Activated naive CD8-positive, alpha-beta T cell (primary cell): ENCODE data around the gene DENND1A.

Experiments
- H3K27ac Mint-ChIP-seq: one replicate; pipeline ENCODE4 v1.8.0; 2021; ENCODE audit warnings: mixed read lengths
- H3K27me3 Mint-ChIP-seq: one replicate; pipeline ENCODE4 v1.8.0; 2021; ENCODE audit warnings: mixed read lengths
- H3K36me3 Mint-ChIP-seq: one replicate; pipeline ENCODE4 v1.8.0; 2021; ENCODE audit warnings: mixed read lengths
- H3K4me1 Mint-ChIP-seq: one replicate; pipeline ENCODE4 v1.8.0; 2021; ENCODE audit warnings: low read depth, mixed read lengths
- H3K4me3 Mint-ChIP-seq: one replicate; pipeline ENCODE4 v1.8.0; 2021; ENCODE audit warnings: mild to moderate bottlenecking, mixed read lengths
- H3K9me3 Mint-ChIP-seq: one replicate; pipeline ENCODE4 v1.8.0; 2021; ENCODE audit warnings: low read depth, mixed read lengths

Gene DENND1A

GRCh38 chr9:123591283-123591682 is 338.6 kb downstream of the DENND1A start:
- no peak overlapping the region for H3K4me3 Mint-ChIP-seq
- no peak overlapping the region for H3K27ac Mint-ChIP-seq
- H3K27me3 Mint-ChIP-seq, result no peaks in the 10 kb centered on the region
- H3K9me3 Mint-ChIP-seq, result peaks cover 11% of the 10 kb centered on the region
- no peaks in the 10 kb centered on the region for H3K4me1 Mint-ChIP-seq
- H3K36me3 Mint-ChIP-seq, result peaks cover 27% of the 10 kb centered on the region

GRCh38 chr9:123590499-123590898 is 339.4 kb downstream of the DENND1A start:
- Mint-ChIP-seq H3K27me3 (no peaks in the 10 kb centered on the region), H3K27ac (no peak overlapping the region), H3K9me3 (peaks cover 11% of the 10 kb centered on the region), H3K36me3 (peaks cover 27% of the 10 kb centered on the region), H3K4me3 (no peak overlapping the region), H3K4me1 (no peaks in the 10 kb centered on the region)

GRCh38 chr9:123589361-123590239 is 340.3 kb downstream of the DENND1A start:
- Mint-ChIP-seq H3K9me3 (peaks cover 11% of the 10 kb centered on the region), H3K36me3 (peaks cover 30% of the 10 kb centered on the region), H3K27me3 (no peaks in the 10 kb centered on the region), H3K4me3 (no peak overlapping the region), H3K27ac (peak overlapping the region; percentile 34), H3K4me1 (no peaks in the 10 kb centered on the region)

- H3K4me3 Mint-ChIP-seq, result no peak overlapping the region
- H3K27me3 Mint-ChIP-seq, result no peaks in the 10 kb centered on the region
- peaks cover 11% of the 10 kb centered on the region for H3K9me3 Mint-ChIP-seq
- peaks cover 46% of the 10 kb centered on the region for H3K36me3 Mint-ChIP-seq
- H3K4me1 Mint-ChIP-seq, result no peaks in the 10 kb centered on the region
- H3K27ac Mint-ChIP-seq, result no peak overlapping the region
Observed at GRCh38 chr9:123586275-123586674, 343.7 kb downstream of the DENND1A start.

GRCh38 chr9:123584202-123585176 is 345.4 kb downstream of the DENND1A start:
- Mint-ChIP-seq H3K9me3 (peaks cover 10% of the 10 kb centered on the region), H3K36me3 (peaks cover 52% of the 10 kb centered on the region), H3K27ac (no peak overlapping the region), H3K4me3 (no peak overlapping the region), H3K4me1 (no peaks in the 10 kb centered on the region), H3K27me3 (no peaks in the 10 kb centered on the region)

- H3K36me3 Mint-ChIP-seq, result peaks cover 57% of the 10 kb centered on the region
Observed at GRCh38 chr9:123583646-123584045, 346.3 kb downstream of the DENND1A start.

GRCh38 chr9:123571240-123571639 is 358.7 kb downstream of the DENND1A start:
- Mint-ChIP-seq H3K4me3 (no peak overlapping the region), H3K27me3 (no peaks in the 10 kb centered on the region), H3K27ac (no peak overlapping the region), H3K4me1 (no peaks in the 10 kb centered on the region), H3K36me3 (peaks cover 40% of the 10 kb centered on the region), H3K9me3 (peaks cover 4% of the 10 kb centered on the region)

More at GRCh38 chr9:123583646-123584045, 346.3 kb downstream of the DENND1A start:
- H3K4me1 Mint-ChIP-seq, result no peaks in the 10 kb centered on the region
- H3K27ac Mint-ChIP-seq, result no peak overlapping the region
- H3K27me3 Mint-ChIP-seq, result no peaks in the 10 kb centered on the region
- peaks cover 18% of the 10 kb centered on the region for H3K9me3 Mint-ChIP-seq
- no peak overlapping the region for H3K4me3 Mint-ChIP-seq

GRCh38 chr9:123568691-123569688 is 360.9 kb downstream of the DENND1A start:
- H3K27me3 Mint-ChIP-seq, result no peaks in the 10 kb centered on the region

GRCh38 chr9:123567013-123567412 is 362.9 kb downstream of the DENND1A start:
- Mint-ChIP-seq H3K9me3 (no peaks in the 10 kb centered on the region), H3K36me3 (peaks cover 27% of the 10 kb centered on the region), H3K4me1 (peaks cover 9% of the 10 kb centered on the region), H3K4me3 (no peak overlapping the region), H3K27ac (no peak overlapping the region), H3K27me3 (no peaks in the 10 kb centered on the region)

More at GRCh38 chr9:123568691-123569688, 360.9 kb downstream of the DENND1A start:
- no peaks in the 10 kb centered on the region for H3K4me1 Mint-ChIP-seq
- no peaks in the 10 kb centered on the region for H3K9me3 Mint-ChIP-seq
- no peak overlapping the region for H3K4me3 Mint-ChIP-seq
- no peak overlapping the region for H3K27ac Mint-ChIP-seq
- H3K36me3 Mint-ChIP-seq, result peaks cover 28% of the 10 kb centered on the region

GRCh38 chr9:123564652-123565051 is 365.3 kb downstream of the DENND1A start:
- peaks cover 29% of the 10 kb centered on the region for H3K36me3 Mint-ChIP-seq
- H3K9me3 Mint-ChIP-seq, result no peaks in the 10 kb centered on the region
- H3K4me1 Mint-ChIP-seq, result peaks cover 9% of the 10 kb centered on the region
- no peak overlapping the region for H3K4me3 Mint-ChIP-seq
- H3K27me3 Mint-ChIP-seq, result no peaks in the 10 kb centered on the region
- H3K27ac Mint-ChIP-seq, result no peak overlapping the region

GRCh38 chr9:123562844-123563346 is 367.0 kb downstream of the DENND1A start:
- no peaks in the 10 kb centered on the region for H3K9me3 Mint-ChIP-seq
- peaks cover 9% of the 10 kb centered on the region for H3K4me1 Mint-ChIP-seq
- no peak overlapping the region for H3K27ac Mint-ChIP-seq
- H3K36me3 Mint-ChIP-seq, result peaks cover 23% of the 10 kb centered on the region
- no peaks in the 10 kb centered on the region for H3K27me3 Mint-ChIP-seq
- H3K4me3 Mint-ChIP-seq, result no peak overlapping the region

- Mint-ChIP-seq H3K9me3 (no peaks in the 10 kb centered on the region), H3K27ac (no peak overlapping the region), H3K27me3 (no peaks in the 10 kb centered on the region), H3K4me3 (no peak overlapping the region), H3K36me3 (peaks cover 28% of the 10 kb centered on the region), H3K4me1 (peaks cover 9% of the 10 kb centered on the region)
Observed at GRCh38 chr9:123561046-123561445, 368.9 kb downstream of the DENND1A start.

- H3K27ac Mint-ChIP-seq, result no peak overlapping the region
- no peaks in the 10 kb centered on the region for H3K9me3 Mint-ChIP-seq
- peaks cover 33% of the 10 kb centered on the region for H3K36me3 Mint-ChIP-seq
- no peaks in the 10 kb centered on the region for H3K4me1 Mint-ChIP-seq
- H3K4me3 Mint-ChIP-seq, result no peak overlapping the region
- no peaks in the 10 kb centered on the region for H3K27me3 Mint-ChIP-seq
Observed at GRCh38 chr9:123556464-123557435, 373.2 kb downstream of the DENND1A start.
